Tibial nerve (tissue), 4 donors: ENCODE measurements around the gene BAG5. TPM values are rescaled to one million over a fixed set of nuclear protein-coding genes. Genes with fewer than 3 reads are reported as not detected.

Source experiments
- DNase-seq, 2 donors: peaks; one replicate each; pipeline ENCODE4 v3.0.0-alpha.2; 2019; ENCODE audit warnings: low spot score in 2 of 2
- H3K27ac ChIP-seq, 4 donors: fragments of 200-600 bp; sonication (generic) in 3 of 4; one replicate each; pipeline ENCODE4 v1.5.1; 2017 to 2019; ENCODE audit warnings: mild to moderate bottlenecking in 1 of 4
- H3K27me3 ChIP-seq, 2 donors: fragments of 200-600 bp; sonication (generic) in 1 of 2; one replicate each; pipeline versions ENCODE4 v1.5.1 to v1.6.0; 2017 to 2019
- H3K36me3 ChIP-seq, 3 donors: fragments of 200-600 bp; sonication (generic); one replicate each; pipeline ENCODE4 v1.5.1; 2018 to 2019
- H3K4me1 ChIP-seq, 4 donors: fragments of 200-600 bp; sonication (generic) in 3 of 4; one replicate each; pipeline ENCODE4 v1.5.1; 2017 to 2019
- H3K4me3 ChIP-seq, 4 donors: fragments of 200-600 bp; sonication (generic) in 3 of 4; one replicate each; pipeline ENCODE4 v1.5.1; 2017 to 2019; ENCODE audit warnings: mild to moderate bottlenecking in 1 of 4, moderate library complexity in 1 of 4
- H3K9me3 ChIP-seq, 4 donors: fragments of 200-600 bp; sonication (generic) in 3 of 4; one replicate each; pipeline ENCODE4 v1.5.1; 2017 to 2019
- CTCF ChIP-seq, 5 experiments: fragments of 200-600 bp in 3 of 5; fragments of 450-650 bp in 2 of 5; sonication (generic) in 3 of 5; IDR thresholded peaks; one replicate each; pipeline ENCODE4 v1.5.1; 2016 to 2019; ENCODE audit warnings: antibody characterized with exemption in 5 of 5, mild to moderate bottlenecking in 3 of 5, moderate library complexity in 2 of 5
- EP300 ChIP-seq, 2 donors: sonication (generic); formaldehyde crosslinking; IDR thresholded peaks; one replicate each; pipeline ENCODE4 v1.6.1; 2017; ENCODE audit warnings: antibody characterized with exemption in 2 of 2, mild to moderate bottlenecking in 1 of 2
- POLR2A ChIP-seq, 2 donors: fragments of 450-650 bp; IDR thresholded peaks; one replicate each; pipeline ENCODE4 v1.6.1; 2017; ENCODE audit warnings: antibody characterized with exemption in 2 of 2, mild to moderate bottlenecking in 2 of 2, moderate library complexity in 2 of 2
- WGBS, 2 donors: methylation state at CpG; one replicate each; pipeline ENCODE4 v1.1.5; 2018; 5-methylcytosine and 5-hydroxymethylcytosine counted together
- total RNA-seq, 4 donors: library from RNA; depleted of rRNA; stranded (reverse); fragments of >200 nt; gene quantifications; one replicate each; pipeline ENCODE4 v1.1.0, GENCODE V29; 2016

The BAG5 gene
- total RNA-seq, 4 donors from 2014 or later, result 26.1 to 36.5 (median 31.7) TPM

- TF ChIP-seq EP300 (IDR thresholded peaks at IDR 0.05), result peak in 1 of 2 donors; percentile 10
- TF ChIP-seq POLR2A (IDR thresholded peaks at IDR 0.05), result no peak
- DNase-seq, result no peak
- peak overlapping the region; percentile 79 to 94 (median 88) for H3K27ac ChIP-seq
- H3K36me3 ChIP-seq, result peaks cover 0 to 7% (median 0%) of the 10 kb centered on the region in 3 donors
- WGBS, 2 donors, result 28 to 47% methylated on average over 5 to 12 of the region's 17 CpGs
- H3K4me3 ChIP-seq, result no peak overlapping the region
- no peaks in the 10 kb centered on the region for H3K27me3 ChIP-seq
- peaks cover 21 to 86% (median 67%) of the 10 kb centered on the region in 4 donors for H3K4me1 ChIP-seq
- no peaks in the 10 kb centered on the region for H3K9me3 ChIP-seq
These were observed 21.4 kb downstream of the BAG5 start for GRCh38 chr14:103540821-103541708.

- TF ChIP-seq CTCF (IDR thresholded peaks at IDR 0.05) (no peak), EP300 (IDR thresholded peaks at IDR 0.05) (no peak), POLR2A (IDR thresholded peaks at IDR 0.05) (no peak)
- WGBS, 2 donors, result 72 to 77% methylated on average over 20 to 23 of the region's 28 CpGs
- Histone ChIP-seq H3K4me1 (peaks cover 21 to 86% (median 60%) of the 10 kb centered on the region in 4 donors), H3K27me3 (no peaks in the 10 kb centered on the region), H3K27ac (peak overlapping the region; percentile 27 to 94 (median 56)), H3K4me3 (no peak overlapping the region), H3K9me3 (no peaks in the 10 kb centered on the region), H3K36me3 (peaks cover 0 to 25% (median 0%) of the 10 kb centered on the region in 3 donors)
- no peak for DNase-seq
These were observed 23.2 kb downstream of the BAG5 start for GRCh38 chr14:103539056-103539825.

GRCh38 chr14:103538291-103539055 is 24.0 kb downstream of the BAG5 start:
- Histone ChIP-seq H3K4me3 (no peak overlapping the region), H3K27me3 (no peaks in the 10 kb centered on the region), H3K27ac (peak overlapping the region; percentile 27 to 94 (median 56)), H3K9me3 (no peaks in the 10 kb centered on the region), H3K4me1 (peaks cover 15 to 79% (median 52%) of the 10 kb centered on the region in 4 donors), H3K36me3 (peaks cover 0 to 33% (median 0%) of the 10 kb centered on the region in 3 donors)
- 42 to 52% methylated on average over 17 to 18 of the region's 30 CpGs for whole genome bisulfite sequencing, 2 donors
- DNase-seq, result no peak
- TF ChIP-seq CTCF (IDR thresholded peaks at IDR 0.05) (no peak), POLR2A (IDR thresholded peaks at IDR 0.05) (no peak), EP300 (IDR thresholded peaks at IDR 0.05) (no peak)

- peaks cover 9 to 71% (median 42%) of the 10 kb centered on the region in 4 donors for H3K4me1 ChIP-seq
- DNase-seq, result no peak
- peaks cover 0 to 44% (median 0%) of the 10 kb centered on the region in 3 donors for H3K36me3 ChIP-seq
- no peak for TF ChIP-seq EP300 (IDR thresholded peaks at IDR 0.05)
- no peak for TF ChIP-seq CTCF (IDR thresholded peaks at IDR 0.05)
- H3K27ac ChIP-seq, result peak overlapping the region in 3 of 4 donors; percentile 12 to 94 (median 70)
- 72 to 81% methylated on average over 8 to 17 of the region's 18 CpGs for WGBS, 2 donors
- no peaks in the 10 kb centered on the region for H3K27me3 ChIP-seq
- no peaks in the 10 kb centered on the region for H3K9me3 ChIP-seq
- no peak overlapping the region for H3K4me3 ChIP-seq
These were observed 25.1 kb downstream of the BAG5 start for GRCh38 chr14:103537175-103537990.
